Mesothelial cell of epicardium (in vitro differentiated cells): ENCODE data around the gene CPNE2. TPM values are rescaled to one million over a fixed set of nuclear protein-coding genes. Genes with fewer than 3 reads are reported as not detected.

ENCODE experiments used
- DNase-seq, 2 experiments: peaks; one replicate each; pipeline ENCODE4 v3.0.0; 2021; ENCODE audit warnings: low spot score in 2 of 2; ENCODE audit not compliant: unreplicated experiment in 2 of 2
- H3K27ac Mint-ChIP-seq: 2 replicates; pipeline ENCODE4 v1.8.0; 2021; ENCODE audit warnings: mixed read lengths
- H3K27me3 Mint-ChIP-seq: 2 replicates; pipeline ENCODE4 v1.8.0; 2021; ENCODE audit warnings: low read depth, mixed read lengths
- H3K36me3 Mint-ChIP-seq: 2 replicates; pipeline ENCODE4 v1.8.0; 2021; ENCODE audit warnings: mixed read lengths
- H3K4me1 Mint-ChIP-seq: 2 replicates; pipeline ENCODE4 v1.8.0; 2021; ENCODE audit warnings: mixed read lengths
- H3K4me3 Mint-ChIP-seq: 2 replicates; pipeline ENCODE4 v1.8.0; 2021; ENCODE audit warnings: mild to moderate bottlenecking, moderate library complexity, mixed read lengths
- H3K9me3 Mint-ChIP-seq: 2 replicates; pipeline ENCODE4 v1.8.0; 2021; ENCODE audit warnings: mixed read lengths
- total RNA-seq: library from RNA; stranded (reverse); gene quantifications from 3 replicates; pipeline ENCODE4 v1.2.1, GENCODE V29; 2021
- TF ChIP-seq, protein P1 (sequence below): fragments of 200-600 bp; sonication (generic); IDR thresholded peaks from one replicate; pipeline ENCODE4 v1.5.0; 2021; ENCODE audit warnings: antibody characterized with exemption; ENCODE audit not compliant: unreplicated experiment

CPNE2 gene
- total RNA-seq, 1 donor from 2014 or later: 35.4 TPM

DNA sequence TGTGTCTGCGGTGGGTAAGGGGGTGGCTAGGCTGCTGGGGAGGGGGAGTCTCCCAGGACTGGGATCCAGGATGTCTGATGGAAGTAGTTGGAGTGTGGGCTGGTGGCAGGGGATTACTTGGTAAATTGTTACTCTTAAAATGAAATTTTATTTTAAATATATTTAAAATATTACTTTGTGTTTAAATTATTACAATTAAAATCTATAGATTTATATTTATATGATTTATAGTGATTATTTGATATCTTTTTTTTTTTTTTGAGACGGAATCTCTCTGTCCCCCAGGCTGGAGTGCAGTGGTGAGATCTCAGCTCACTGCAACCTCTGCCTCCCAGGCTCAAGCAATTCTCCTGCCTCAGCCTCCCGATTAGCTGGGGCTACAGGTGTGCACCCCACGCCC lies 18.6 kb downstream of the CPNE2 start:
- Mint-ChIP-seq H3K4me1 (peaks cover 3% of the 10 kb centered on the region), H3K27me3 (no peaks in the 10 kb centered on the region), H3K9me3 (no peaks in the 10 kb centered on the region), H3K36me3 (no peaks in the 10 kb centered on the region), H3K27ac (no peak overlapping the region), H3K4me3 (no peak overlapping the region)
- TF ChIP-seq, protein P1, sequence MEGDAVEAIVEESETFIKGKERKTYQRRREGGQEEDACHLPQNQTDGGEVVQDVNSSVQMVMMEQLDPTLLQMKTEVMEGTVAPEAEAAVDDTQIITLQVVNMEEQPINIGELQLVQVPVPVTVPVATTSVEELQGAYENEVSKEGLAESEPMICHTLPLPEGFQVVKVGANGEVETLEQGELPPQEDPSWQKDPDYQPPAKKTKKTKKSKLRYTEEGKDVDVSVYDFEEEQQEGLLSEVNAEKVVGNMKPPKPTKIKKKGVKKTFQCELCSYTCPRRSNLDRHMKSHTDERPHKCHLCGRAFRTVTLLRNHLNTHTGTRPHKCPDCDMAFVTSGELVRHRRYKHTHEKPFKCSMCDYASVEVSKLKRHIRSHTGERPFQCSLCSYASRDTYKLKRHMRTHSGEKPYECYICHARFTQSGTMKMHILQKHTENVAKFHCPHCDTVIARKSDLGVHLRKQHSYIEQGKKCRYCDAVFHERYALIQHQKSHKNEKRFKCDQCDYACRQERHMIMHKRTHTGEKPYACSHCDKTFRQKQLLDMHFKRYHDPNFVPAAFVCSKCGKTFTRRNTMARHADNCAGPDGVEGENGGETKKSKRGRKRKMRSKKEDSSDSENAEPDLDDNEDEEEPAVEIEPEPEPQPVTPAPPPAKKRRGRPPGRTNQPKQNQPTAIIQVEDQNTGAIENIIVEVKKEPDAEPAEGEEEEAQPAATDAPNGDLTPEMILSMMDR: no peak
- no peak for DNase-seq

GRCh38 chr16:57111420-57111819 lies 19.0 kb downstream of the CPNE2 start:
- H3K4me1 Mint-ChIP-seq: peaks cover 3% of the 10 kb centered on the region
- no peak overlapping the region for H3K4me3 Mint-ChIP-seq
- TF ChIP-seq, protein P1: no peak
- no peak overlapping the region for H3K27ac Mint-ChIP-seq
- DNase-seq: no peak
- peaks cover under 1% of the 10 kb centered on the region for H3K36me3 Mint-ChIP-seq
- no peaks in the 10 kb centered on the region for H3K9me3 Mint-ChIP-seq
- no peaks in the 10 kb centered on the region for H3K27me3 Mint-ChIP-seq

GRCh38 chr16:57112403-57113041 lies 20.1 kb downstream of the CPNE2 start:
- H3K27ac Mint-ChIP-seq: no peak overlapping the region

DNA sequence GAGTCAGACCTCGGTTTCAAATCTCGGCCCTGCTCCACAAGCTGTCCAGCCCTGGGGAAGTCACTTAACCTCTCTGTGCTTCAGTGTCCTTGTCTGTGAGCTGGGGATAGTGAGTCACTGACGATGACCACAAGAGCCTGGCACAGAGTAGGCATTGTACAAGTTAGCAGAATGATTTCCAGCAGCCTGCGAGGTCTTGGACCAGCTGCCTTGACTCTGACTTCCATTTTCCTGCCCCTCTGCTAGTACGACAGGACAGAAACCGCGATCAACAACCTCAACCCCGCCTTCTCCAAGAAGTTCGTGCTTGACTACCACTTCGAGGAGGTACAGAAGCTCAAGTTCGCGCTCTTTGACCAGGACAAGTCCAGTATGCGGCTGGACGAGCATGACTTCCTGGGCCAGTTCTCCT lies 20.7 kb downstream of the CPNE2 start:
- Mint-ChIP-seq H3K27me3 (no peaks in the 10 kb centered on the region), H3K36me3 (peaks cover 6% of the 10 kb centered on the region), H3K4me3 (no peak overlapping the region), H3K27ac (no peak overlapping the region), H3K9me3 (no peaks in the 10 kb centered on the region), H3K4me1 (peaks cover 3% of the 10 kb centered on the region)
- DNase-seq: no peak
- TF ChIP-seq, protein P1: no peak

More at GRCh38 chr16:57112403-57113041, 20.1 kb downstream of the CPNE2 start:
- Mint-ChIP-seq H3K4me1 (peaks cover 3% of the 10 kb centered on the region), H3K36me3 (peaks cover 2% of the 10 kb centered on the region), H3K9me3 (no peaks in the 10 kb centered on the region), H3K4me3 (no peak overlapping the region), H3K27me3 (no peaks in the 10 kb centered on the region)
- DNase-seq: no peak
- TF ChIP-seq, protein P1: no peak

GRCh38 chr16:57113664-57114063 lies 21.3 kb downstream of the CPNE2 start:
- DNase-seq: no peak
- H3K36me3 Mint-ChIP-seq: peaks cover 6% of the 10 kb centered on the region
- H3K27me3 Mint-ChIP-seq: no peaks in the 10 kb centered on the region
- H3K27ac Mint-ChIP-seq: no peak overlapping the region
- H3K4me3 Mint-ChIP-seq: no peak overlapping the region
- TF ChIP-seq, protein P1: no peak
- H3K4me1 Mint-ChIP-seq: peaks cover 3% of the 10 kb centered on the region
- no peaks in the 10 kb centered on the region for H3K9me3 Mint-ChIP-seq

DNA sequence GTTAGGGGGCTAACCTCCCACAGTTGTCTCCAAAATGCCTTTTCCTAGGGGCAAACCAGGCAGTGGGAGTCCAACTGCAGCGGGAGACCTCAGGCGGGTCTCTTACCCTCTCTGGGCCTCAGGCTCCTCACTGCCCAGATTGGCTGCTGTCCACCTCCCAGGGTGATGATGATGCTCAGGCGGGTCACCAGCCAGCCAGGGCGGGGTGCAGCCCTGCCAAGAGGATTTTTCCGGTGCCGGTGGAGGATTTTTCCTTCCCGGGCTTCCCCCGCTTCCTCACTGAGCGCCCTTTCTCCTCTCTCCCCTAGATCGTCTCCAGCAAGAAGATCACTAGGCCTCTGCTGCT lies 22.8 kb downstream of the CPNE2 start:
- no peak overlapping the region for H3K27ac Mint-ChIP-seq
- H3K36me3 Mint-ChIP-seq: peaks cover 6% of the 10 kb centered on the region
- peaks cover 3% of the 10 kb centered on the region for H3K4me1 Mint-ChIP-seq
- no peak overlapping the region for H3K4me3 Mint-ChIP-seq
- TF ChIP-seq, protein P1: no peak
- no peaks in the 10 kb centered on the region for H3K9me3 Mint-ChIP-seq
- DNase-seq: no peak
- H3K27me3 Mint-ChIP-seq: no peaks in the 10 kb centered on the region
